HepG2 (cell line): Measurements from ENCODE around the gene CCDC148. TPM values are rescaled to one million over a fixed set of nuclear protein-coding genes. Genes with fewer than 3 reads are reported as not detected.

ENCODE experiments used
- CEBPG ChIP-seq: IDR thresholded peaks from 2 replicates; pipeline ENCODE4 v1.6.1; 2016
- CENPX ChIP-seq: sonication (generic); formaldehyde crosslinking; IDR thresholded peaks from 2 replicates; pipeline ENCODE4 v1.9.0; 2021; ENCODE audit warnings: mild to moderate bottlenecking, missing genetic modification reagents, moderate library complexity
- ELF4 ChIP-seq: sonication (generic); formaldehyde crosslinking; IDR thresholded peaks from 2 replicates; pipeline ENCODE4 v1.5.0; 2020; ENCODE audit warnings: missing genetic modification reagents, mild to moderate bottlenecking, moderate library complexity, borderline replicate concordance
- GATA4 ChIP-seq: sonication (generic); IDR thresholded peaks from 2 replicates; pipeline ENCODE4 v1.6.1; 2016; ENCODE audit warnings: antibody characterized with exemption, low read depth, borderline replicate concordance
- GFI1 ChIP-seq: sonication (generic); formaldehyde crosslinking; IDR thresholded peaks from 2 replicates; pipeline ENCODE4 v1.5.0; 2020; ENCODE audit warnings: missing genetic modification reagents, mild to moderate bottlenecking, borderline replicate concordance
- HMGA1 ChIP-seq: sonication (generic); formaldehyde crosslinking; conservative IDR thresholded peaks from 2 replicates; pipeline ENCODE4 v1.4.0; 2020; ENCODE audit warnings: missing genetic modification reagents
- HNRNPH1 ChIP-seq: fragments of 200-400 bp; formaldehyde crosslinking; optimal IDR thresholded peaks from 2 replicates; pipeline ENCODE3; 2017; ENCODE audit warnings: mild to moderate bottlenecking, low read depth, low read length
- KDM4B ChIP-seq: sonication (generic); formaldehyde crosslinking; IDR thresholded peaks from 2 replicates; pipeline ENCODE4 v1.4.0; 2020; ENCODE audit warnings: missing genetic modification reagents
- KLF6 ChIP-seq: IDR thresholded peaks from 2 replicates; pipeline ENCODE4 v1.8.0; 2016; ENCODE audit warnings: missing biosample characterization, missing genetic modification reagents
- NCOR1 ChIP-seq: fragments of 200-600 bp; sonication (generic); IDR thresholded peaks from 2 replicates; pipeline ENCODE4 v1.7.0; 2017; ENCODE audit warnings: antibody characterized with exemption, low read length, borderline replicate concordance
- NFE2L1 ChIP-seq: sonication (generic); formaldehyde crosslinking; IDR thresholded peaks from 2 replicates; pipeline ENCODE4 v1.4.0; 2020; ENCODE audit warnings: missing genetic modification reagents, mild to moderate bottlenecking, borderline replicate concordance
- NFRKB ChIP-seq: fragments of 450-650 bp; IDR thresholded peaks from 2 replicates; pipeline ENCODE4 v1.6.1; 2017
- PAXIP1 ChIP-seq: sonication (generic); formaldehyde crosslinking; conservative IDR thresholded peaks from 2 replicates; pipeline ENCODE4 v1.4.0; 2020; ENCODE audit warnings: mild to moderate bottlenecking, missing genetic modification reagents, moderate library complexity
- POGK ChIP-seq: sonication (generic); formaldehyde crosslinking; conservative IDR thresholded peaks from 2 replicates; pipeline ENCODE4 v1.8.0; 2022; ENCODE audit warnings: mild to moderate bottlenecking, moderate library complexity, missing genetic modification reagents
- RBAK ChIP-seq: sonication (generic); formaldehyde crosslinking; IDR thresholded peaks from 2 replicates; pipeline ENCODE4 v1.5.1; 2020; ENCODE audit warnings: mild to moderate bottlenecking, missing genetic modification reagents
- SIX4 ChIP-seq: sonication (generic); formaldehyde crosslinking; IDR thresholded peaks from 2 replicates; pipeline ENCODE4 v1.4.0; 2020; ENCODE audit warnings: missing genetic modification reagents
- SMC3 ChIP-seq: IDR thresholded peaks from 2 replicates; pipeline ENCODE4 v1.6.1; 2011; ENCODE audit warnings: low read length, improper control_type of control experiment
- THAP8 ChIP-seq: sonication (generic); formaldehyde crosslinking; IDR thresholded peaks from 2 replicates; pipeline ENCODE4 v1.5.1; 2020; ENCODE audit warnings: missing genetic modification reagents, mild to moderate bottlenecking, borderline replicate concordance
- ZFP36 ChIP-seq: fragments of 150-350 bp; IDR thresholded peaks from 2 replicates; pipeline ENCODE4 v1.6.1; 2018; ENCODE audit warnings: borderline replicate concordance, low read length, low read depth; ENCODE audit not compliant: partially characterized antibody
- ZFX ChIP-seq: sonication (generic); formaldehyde crosslinking; IDR thresholded peaks from 2 replicates; pipeline ENCODE4 v1.4.0; 2020; ENCODE audit warnings: mild to moderate bottlenecking, low read depth, missing genetic modification reagents, moderate library complexity
- ZNF24 ChIP-seq: fragments of 450-650 bp; IDR thresholded peaks from 2 replicates; pipeline ENCODE4 v1.6.1; 2017; ENCODE audit warnings: antibody characterized with exemption, mild to moderate bottlenecking
- ZNF253 ChIP-seq: sonication (generic); formaldehyde crosslinking; IDR thresholded peaks from 2 replicates; pipeline ENCODE4 v1.8.0; 2022; ENCODE audit warnings: mild to moderate bottlenecking, missing genetic modification reagents, borderline replicate concordance
- ZNF761 ChIP-seq: sonication (generic); formaldehyde crosslinking; conservative IDR thresholded peaks from 2 replicates; pipeline ENCODE4 v1.4.0; 2020; ENCODE audit warnings: mild to moderate bottlenecking, missing genetic modification reagents
- ZNF790 ChIP-seq: sonication (generic); formaldehyde crosslinking; IDR thresholded peaks from 2 replicates; pipeline ENCODE4 v1.8.0; 2022; ENCODE audit warnings: missing genetic modification reagents, mild to moderate bottlenecking, borderline replicate concordance
- polyA plus RNA-seq, 8 experiments: library from polyadenylated mRNA; depleted of rRNA in 3 of 8; stranded (reverse) in 7 of 8; unstranded in 1 of 8; fragments of >200 nt; fragmentation: Illumina TruSeq in 4 of 8; extraction: Trizol in 4 of 8; gene quantifications; 2 replicates each; pipeline versions ENCODE4 v1.2.1 to v1.2.3, GENCODE V29; 2011 to 2016; ENCODE audit warnings: low read depth in 4 of 8, missing spikeins in 1 of 8, mixed read lengths in 1 of 8; ENCODE audit not compliant: insufficient read depth in 1 of 8
- total RNA-seq, 5 experiments: library from RNA; depleted of rRNA; stranded (reverse); fragments of >200 nt; fragmentation: Illumina TruSeq; extraction: Trizol; gene quantifications; 2 replicates each; pipeline ENCODE4 v1.2.3, GENCODE V29; 2016; ENCODE audit warnings: low read depth in 1 of 5

The CCDC148 gene
- total and polyA plus RNA-seq, 2 of the 13 experiments (the other 11 are each of a cell fraction or from before 2014, with no cell fraction given): 0.30 to 0.49 TPM

GRCh38 chr2:158457826-158458616 is 1.5 kb upstream of the CCDC148 start (continued):
- TF ChIP-seq PAXIP1 (CRISPR knock-in tag) (peak; percentile 97), ELF4 (CRISPR knock-in tag) (no peak), THAP8 (CRISPR knock-in tag) (peak; percentile 61; the same call in 1 of the 2 replicates), ZFP36 (no peak), ZFX (CRISPR knock-in tag) (peak; percentile 82), GATA4 (peak; percentile 55; the same call in 1 of the 2 replicates), RBAK (no peak), SIX4 (peak; percentile 94), KLF6 (CRISPR knock-in tag) (no peak; the same call in none of the 2 replicates), HMGA1 (CRISPR knock-in tag) (no peak), CEBPG (CRISPR knock-in tag) (peak; percentile 78), POGK (CRISPR knock-in tag) (peak; percentile 97), ZNF790 (no peak; the same call in none of the 2 replicates), NFE2L1 (CRISPR knock-in tag) (no peak; the same call in 1 of the 2 replicates), ZNF24 (peak; percentile 78), ZNF253 (CRISPR knock-in tag) (peak; percentile 93; the same call in 1 of the 2 replicates), HNRNPH1 (no peak), NFRKB (no peak), ZNF761 (CRISPR knock-in tag) (peak; percentile 93), KDM4B (CRISPR knock-in tag) (peak; percentile 98; the same call in 1 of the 2 replicates), GFI1 (CRISPR knock-in tag) (peak; percentile 91), CENPX (no peak), SMC3 (peak; percentile 43; the same call in 1 of the 2 replicates), NCOR1 (peak; percentile 77)
